ENCODE data around the gene GCC2. TPM values are rescaled to one million over a fixed set of nuclear protein-coding genes. Genes with fewer than 3 reads are reported as not detected.
A peak's percentile ranks its signal among the peaks of the same experiment; 100 is the strongest.
"Not testable (repeated sequence)": the region's sequence is repeated elsewhere in the genome, so short reads cannot be mapped to it uniquely, and the experiment has no call there.

Gene GCC2
- total RNA-seq, 1 donor from 2014 or later, result 64.9 TPM

- H3K36me3 Mint-ChIP-seq (ENCODE audit: low read depth, unreplicated experiment); H3K4me1 Mint-ChIP-seq (ENCODE audit: unreplicated experiment); H3K9me3 Mint-ChIP-seq (ENCODE audit: unreplicated experiment); H3K4me3 Mint-ChIP-seq (ENCODE audit: unreplicated experiment); DNase-seq (ENCODE audit: low spot score); H3K27me3 Mint-ChIP-seq (ENCODE audit: unreplicated experiment): not testable (repeated sequence)
- H3K27ac Mint-ChIP-seq (ENCODE audit: unreplicated experiment), result peak overlapping the region; percentile 71
Measured at GRCh38 chr2:108525258-108525657, 76.3 kb downstream of the GCC2 start.

GRCh38 chr2:108531674-108532055 lies 82.7 kb downstream of the GCC2 start:
- H3K4me1 Mint-ChIP-seq (ENCODE audit: unreplicated experiment), result peaks cover 25% of the 10 kb centered on the region
- DNase-seq (ENCODE audit: low spot score), result no peak

DNA sequence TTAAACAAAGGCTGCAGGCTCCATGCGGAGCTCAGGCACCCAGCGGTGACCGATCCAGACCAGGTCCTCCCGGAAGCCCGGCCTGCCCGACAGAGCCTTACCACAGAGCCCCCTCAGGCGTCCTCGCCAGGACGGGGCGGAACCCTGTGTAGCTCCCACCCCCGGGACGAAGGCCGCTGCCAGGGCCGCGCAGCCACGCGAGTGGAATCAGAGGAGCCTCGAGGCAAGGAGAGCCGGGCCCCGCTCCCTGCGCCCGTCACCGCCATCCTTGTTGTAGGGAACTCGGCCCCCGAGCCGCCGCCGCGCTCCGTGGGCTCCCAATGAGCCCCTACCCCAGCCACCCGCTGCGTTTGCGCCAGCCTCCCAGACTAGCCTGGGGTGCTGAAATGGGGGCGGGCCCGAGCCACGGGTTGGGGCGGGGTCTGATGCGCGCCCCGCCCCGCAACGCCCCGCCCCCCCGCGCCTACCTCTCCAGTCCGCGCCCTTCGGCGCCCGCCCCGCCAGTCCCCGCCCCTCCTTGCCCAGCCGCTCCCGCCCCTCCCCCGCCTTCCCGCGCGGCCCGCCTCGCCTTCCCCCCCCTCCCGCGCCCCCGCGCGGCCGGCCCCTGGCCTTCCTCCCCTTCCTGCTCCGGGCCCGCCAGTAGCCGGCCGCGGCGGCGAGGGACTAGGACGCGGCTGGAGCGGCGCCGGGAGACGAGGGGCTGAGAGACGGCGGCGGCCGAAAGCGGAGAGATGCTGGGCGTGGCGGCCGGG lies 85.0 kb downstream of the GCC2 start, which contains the start of gene LIMS1:
Gene LIMS1, plus strand, starts transcription at position 639 of the 752 bp plus-strand sequence. Its CDS starts 93 bp downstream, at position 732.
- Mint-ChIP-seq H3K27me3 (ENCODE audit: unreplicated experiment) (peaks cover 6% of the 10 kb centered on the region), H3K4me3 (ENCODE audit: unreplicated experiment) (peak within 1 kb of the TSS; percentile 93), H3K4me1 (ENCODE audit: unreplicated experiment) (peaks cover 34% of the 10 kb centered on the region), H3K27ac (ENCODE audit: unreplicated experiment) (peak within 1 kb of the TSS; percentile 86), H3K36me3 (ENCODE audit: low read depth, unreplicated experiment) (peaks cover 5% of the 10 kb centered on the region), H3K9me3 (ENCODE audit: unreplicated experiment) (no peaks in the 10 kb centered on the region)
- peak; percentile 90 for DNase-seq (ENCODE audit: low spot score)
- no peak for TF ChIP-seq CTCF (IDR thresholded peaks at IDR 0.05; ENCODE audit: unreplicated experiment)

More at GRCh38 chr2:108531674-108532055, 82.7 kb downstream of the GCC2 start:
- H3K27me3 Mint-ChIP-seq (ENCODE audit: unreplicated experiment), result peaks cover 6% of the 10 kb centered on the region
- H3K27ac Mint-ChIP-seq (ENCODE audit: unreplicated experiment), result no peak overlapping the region
- H3K4me3 Mint-ChIP-seq (ENCODE audit: unreplicated experiment), result no peak overlapping the region
- TF ChIP-seq CTCF (IDR thresholded peaks at IDR 0.05; ENCODE audit: unreplicated experiment), result no peak
- H3K9me3 Mint-ChIP-seq (ENCODE audit: unreplicated experiment), result no peaks in the 10 kb centered on the region
- peaks cover 5% of the 10 kb centered on the region for H3K36me3 Mint-ChIP-seq (ENCODE audit: low read depth, unreplicated experiment)

DNA sequence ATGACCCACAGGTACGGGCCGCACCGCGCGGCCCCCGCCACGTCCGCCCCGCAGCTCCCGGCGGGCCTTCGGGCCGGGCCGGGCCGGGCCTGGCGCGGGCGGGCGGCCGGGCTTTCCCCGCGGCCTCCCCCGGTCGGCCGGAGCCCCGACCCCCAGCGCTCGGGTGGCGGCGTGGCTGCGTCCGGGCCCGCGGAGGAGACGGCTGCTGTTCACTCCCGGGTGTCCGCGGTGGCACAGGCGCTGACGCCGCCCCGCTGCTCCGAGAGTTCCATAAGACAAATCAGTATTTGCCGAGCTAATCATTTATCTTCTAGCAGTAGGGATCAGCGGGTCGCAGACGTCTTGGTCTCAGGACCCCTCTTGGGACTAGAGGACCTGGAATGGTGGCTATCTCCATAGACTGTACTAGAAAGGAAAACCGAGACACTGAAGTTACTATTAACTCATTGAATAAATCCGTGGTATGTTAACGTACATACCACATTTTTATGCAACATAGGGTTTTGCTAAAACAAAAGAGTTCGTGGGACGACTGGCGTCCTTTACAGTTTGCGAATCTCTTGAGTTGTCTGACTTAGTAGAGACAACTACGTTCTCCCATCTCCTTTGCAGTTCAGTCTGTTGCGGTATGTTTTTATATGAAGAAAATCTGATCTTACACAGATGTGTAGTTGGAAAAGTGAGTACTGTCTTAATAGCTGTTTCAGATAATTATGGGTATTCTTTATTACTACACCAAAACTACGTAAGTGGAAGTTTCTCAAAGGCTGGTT lies 85.8 kb downstream of the GCC2 start:
- peaks cover 34% of the 10 kb centered on the region for H3K4me1 Mint-ChIP-seq (ENCODE audit: unreplicated experiment)

DNA sequence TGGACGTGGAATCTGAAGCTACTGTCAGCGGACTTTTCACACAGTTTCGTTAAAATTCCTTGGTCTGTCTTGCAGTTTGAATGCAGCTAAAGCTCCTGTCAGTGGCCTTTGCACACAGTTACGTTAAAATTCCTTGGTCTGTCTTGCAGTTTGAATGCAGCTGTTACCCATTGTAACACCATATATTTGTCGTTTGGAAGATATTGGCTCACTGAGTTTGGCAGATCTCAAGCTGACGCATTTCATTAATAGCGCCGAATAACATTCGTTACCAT lies 86.3 kb downstream of the GCC2 start:
- Mint-ChIP-seq H3K9me3 (ENCODE audit: unreplicated experiment) (no peaks in the 10 kb centered on the region), H3K27me3 (ENCODE audit: unreplicated experiment) (peaks cover 6% of the 10 kb centered on the region), H3K27ac (ENCODE audit: unreplicated experiment) (no peak overlapping the region), H3K4me1 (ENCODE audit: unreplicated experiment) (peaks cover 34% of the 10 kb centered on the region), H3K4me3 (ENCODE audit: unreplicated experiment) (peak overlapping the region; percentile 93), H3K36me3 (ENCODE audit: low read depth, unreplicated experiment) (peaks cover 5% of the 10 kb centered on the region)
- TF ChIP-seq CTCF (IDR thresholded peaks at IDR 0.05; ENCODE audit: unreplicated experiment), result no peak
- DNase-seq (ENCODE audit: low spot score), result no peak

More for the DNA sequence above, 85.8 kb downstream of the GCC2 start:
- Mint-ChIP-seq H3K27ac (ENCODE audit: unreplicated experiment) (peak overlapping the region; percentile 86), H3K27me3 (ENCODE audit: unreplicated experiment) (peaks cover 6% of the 10 kb centered on the region), H3K36me3 (ENCODE audit: low read depth, unreplicated experiment) (peaks cover 5% of the 10 kb centered on the region), H3K9me3 (ENCODE audit: unreplicated experiment) (no peaks in the 10 kb centered on the region), H3K4me3 (ENCODE audit: unreplicated experiment) (peak overlapping the region; percentile 93)
- peak; percentile 48 for DNase-seq (ENCODE audit: low spot score)
- TF ChIP-seq CTCF (IDR thresholded peaks at IDR 0.05; ENCODE audit: unreplicated experiment), result no peak
